GM12878 (cell line): Measurements from ENCODE around the gene UFD1. TPM values are rescaled to one million over a fixed set of nuclear protein-coding genes. Genes with fewer than 3 reads are reported as not detected.

Experiments
- CHD4 ChIP-seq: fragments of 200-600 bp; sonication (generic); IDR thresholded peaks from 2 replicates; pipeline ENCODE4 v1.6.1; 2016; ENCODE audit warnings: mild to moderate bottlenecking
- CUX1 ChIP-seq: IDR thresholded peaks from 2 replicates; pipeline ENCODE4 v1.6.1; 2012; ENCODE audit warnings: improper control_type of control experiment, low read depth, low read length; ENCODE audit not compliant: insufficient replicate concordance
- NFXL1 ChIP-seq: fragments of 450-650 bp; IDR thresholded peaks from 2 replicates; pipeline ENCODE4 v1.6.1; 2017; ENCODE audit warnings: antibody characterized with exemption, mild to moderate bottlenecking, borderline replicate concordance
- PBX3 ChIP-seq: IDR thresholded peaks from 2 replicates; pipeline ENCODE4 v1.6.1; 2011; ENCODE audit warnings: mild to moderate bottlenecking, low read depth, low read length, moderate library complexity; ENCODE audit not compliant: insufficient replicate concordance
- PML ChIP-seq: IDR thresholded peaks from 2 replicates; pipeline ENCODE4 v1.6.1; 2012; ENCODE audit warnings: low read length, inconsistent platforms
- REST ChIP-seq: IDR thresholded peaks from 2 replicates; pipeline ENCODE4 v1.6.1; 2012; ENCODE audit warnings: mild to moderate bottlenecking, low read depth, low read length
- SMARCA5 ChIP-seq: fragments of 450-650 bp; IDR thresholded peaks from 2 replicates; pipeline ENCODE4 v1.6.1; 2017; ENCODE audit warnings: mild to moderate bottlenecking
- ZBTB11 ChIP-seq: fragments of 450-650 bp; formaldehyde crosslinking; IDR thresholded peaks from 2 replicates; pipeline ENCODE4 v1.5.0; 2022; ENCODE audit warnings: mild to moderate bottlenecking, missing genetic modification characterization
- ZNF274 ChIP-seq: IDR thresholded peaks from one replicate; pipeline ENCODE4 v1.8.0; 2011; ENCODE audit not compliant: insufficient read length, insufficient read depth
- polyA plus RNA-seq, 11 experiments: library from polyadenylated mRNA; depleted of rRNA in 4 of 11; unstranded in 6 of 11; stranded (reverse) in 5 of 11; fragments of >200 nt; fragmentation: Nextera tagmentation in 4 of 11; fragmentation: Illumina TruSeq in 1 of 11; extraction: Ambion mirVana in 4 of 11; extraction: Trizol in 1 of 11; gene quantifications; 1 replicate in 1 of 11; 2 replicates in 10 of 11; pipeline versions ENCODE4 v1.2.1 to v1.2.3, GENCODE V29; 2011 to 2016; ENCODE audit warnings: inconsistent platforms in 2 of 11, missing spikeins in 2 of 11, low read depth in 1 of 11
- total RNA-seq, 4 experiments: library from RNA; depleted of rRNA in 3 of 4; stranded (reverse); fragments of >200 nt in 3 of 4; fragmentation: Illumina TruSeq in 1 of 4; extraction: Trizol in 1 of 4; gene quantifications; 2 replicates each; pipeline versions ENCODE4 v1.2.1 to v1.2.3, GENCODE V29; 2013 to 2021

UFD1 gene
- total and polyA plus RNA-seq, 10 of the 15 experiments (the other 5 are each of a cell fraction or from before 2014, with no cell fraction given): 67.2 to 143 (median 117) TPM

GRCh38 chr22:19400881-19401280 lies 78.1 kb downstream of the UFD1 start (continued):
- TF ChIP-seq PBX3 (no peak), ZBTB11 (CRISPR knock-in tag) (no peak), NFXL1 (no peak), ZNF274 (no peak), CHD4 (no peak), CUX1 (no peak), PML (no peak), REST (no peak), SMARCA5 (no peak)
